ENCODE data around the gene TXNRD3. TPM values are rescaled to one million over a fixed set of nuclear protein-coding genes. Genes with fewer than 3 reads are reported as not detected.

TXNRD3 gene
- total and polyA plus RNA-seq, 10 donors: 3.7 to 12.9 (median 6.5) TPM

DNA sequence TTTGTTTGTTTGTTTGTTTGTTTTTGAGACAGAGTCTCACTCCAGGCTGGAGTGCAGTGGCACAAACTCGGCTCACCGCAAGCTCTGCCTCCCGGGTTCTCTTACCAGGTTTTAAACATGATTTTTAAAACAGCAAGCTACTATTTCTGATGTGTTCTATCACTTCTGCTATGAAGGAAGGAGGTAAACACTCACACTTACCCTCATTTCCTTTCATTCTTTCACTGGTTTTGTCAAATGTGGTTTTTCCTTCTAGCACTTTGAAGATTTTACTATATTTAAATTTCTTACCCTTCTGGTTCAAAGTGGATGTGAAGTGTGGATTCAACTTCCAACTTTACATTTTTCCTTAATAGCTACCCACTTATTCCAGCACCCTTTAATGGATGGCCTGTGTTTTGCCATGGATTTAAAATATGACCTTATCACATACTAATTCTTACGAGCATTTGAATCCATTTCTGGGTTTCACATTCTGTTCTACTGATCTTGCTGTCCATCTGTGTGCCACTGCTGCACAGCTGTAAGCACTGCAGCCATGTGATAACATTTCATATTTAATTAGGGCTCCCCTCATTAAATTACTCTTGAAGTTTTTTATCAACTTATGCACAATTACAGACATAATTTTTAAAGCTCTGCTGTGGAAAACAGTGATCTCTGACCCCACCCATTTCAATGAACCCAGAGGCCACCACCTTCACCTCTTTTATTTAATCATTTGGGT lies 42.3 kb downstream of the TXNRD3 start:
- H3K4me1 ChIP-seq: peaks cover 0 to 12% (median 0%) of the 10 kb centered on the region in 6 donors
- no peak for TF ChIP-seq POLR2A (IDR thresholded peaks at IDR 0.05)
- TF ChIP-seq POLR2AphosphoS5 (IDR thresholded peaks at IDR 0.05): no peak
- TF ChIP-seq, protein P1, sequence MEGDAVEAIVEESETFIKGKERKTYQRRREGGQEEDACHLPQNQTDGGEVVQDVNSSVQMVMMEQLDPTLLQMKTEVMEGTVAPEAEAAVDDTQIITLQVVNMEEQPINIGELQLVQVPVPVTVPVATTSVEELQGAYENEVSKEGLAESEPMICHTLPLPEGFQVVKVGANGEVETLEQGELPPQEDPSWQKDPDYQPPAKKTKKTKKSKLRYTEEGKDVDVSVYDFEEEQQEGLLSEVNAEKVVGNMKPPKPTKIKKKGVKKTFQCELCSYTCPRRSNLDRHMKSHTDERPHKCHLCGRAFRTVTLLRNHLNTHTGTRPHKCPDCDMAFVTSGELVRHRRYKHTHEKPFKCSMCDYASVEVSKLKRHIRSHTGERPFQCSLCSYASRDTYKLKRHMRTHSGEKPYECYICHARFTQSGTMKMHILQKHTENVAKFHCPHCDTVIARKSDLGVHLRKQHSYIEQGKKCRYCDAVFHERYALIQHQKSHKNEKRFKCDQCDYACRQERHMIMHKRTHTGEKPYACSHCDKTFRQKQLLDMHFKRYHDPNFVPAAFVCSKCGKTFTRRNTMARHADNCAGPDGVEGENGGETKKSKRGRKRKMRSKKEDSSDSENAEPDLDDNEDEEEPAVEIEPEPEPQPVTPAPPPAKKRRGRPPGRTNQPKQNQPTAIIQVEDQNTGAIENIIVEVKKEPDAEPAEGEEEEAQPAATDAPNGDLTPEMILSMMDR (IDR thresholded peaks at IDR 0.05 in 8 of 11, conservative IDR thresholded peaks at IDR 0.05 in 3 of 11): no peak
- H3K27me3 ChIP-seq (replicated peaks in 1 of 7): no peaks in the 10 kb centered on the region
- no peak for DNase-seq
- H3K9me3 ChIP-seq: no peaks in the 10 kb centered on the region
- intact Hi-C loops (cut with DNase I; ENCODE audit: low total_unique reads): no loop called here
- WGBS, 5 donors: 65 to 75% (median 66%) methylated on average over 4 of the region's 4 CpGs
- no peak overlapping the region for H3K27ac ChIP-seq
- no peak overlapping the region for H3K4me3 ChIP-seq
- H3K36me3 ChIP-seq: peaks cover 0 to 54% (median 14%) of the 10 kb centered on the region in 6 donors

DNA sequence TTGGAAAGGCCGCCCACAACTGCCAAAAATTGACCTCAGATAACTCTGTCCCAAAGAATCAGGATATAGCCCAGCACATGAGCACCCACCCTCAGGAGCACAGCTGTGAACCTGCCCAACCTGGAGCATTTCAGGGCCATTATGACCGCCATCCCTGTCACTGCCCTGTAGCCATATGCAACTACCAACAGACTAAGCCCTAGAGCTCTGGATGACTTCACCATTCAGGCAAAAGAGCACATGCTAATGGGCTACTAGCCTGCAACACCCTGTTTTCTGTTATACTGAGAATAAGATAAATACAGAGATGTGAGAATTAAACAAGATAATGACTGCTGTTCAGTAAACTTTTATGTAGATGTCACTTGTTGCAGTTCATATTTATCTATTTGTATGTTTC lies 45.0 kb downstream of the TXNRD3 start:
- no peak overlapping the region for H3K27ac ChIP-seq
- intact Hi-C loops (cut with DNase I; ENCODE audit: low total_unique reads): no loop called here
- H3K4me3 ChIP-seq: no peak overlapping the region
- no peaks in the 10 kb centered on the region for H3K9me3 ChIP-seq
- peaks cover 0 to 12% (median 0%) of the 10 kb centered on the region in 6 donors for H3K4me1 ChIP-seq
- TF ChIP-seq, protein P1 (IDR thresholded peaks at IDR 0.05 in 8 of 11, conservative IDR thresholded peaks at IDR 0.05 in 3 of 11): no peak
- TF ChIP-seq POLR2AphosphoS5 (IDR thresholded peaks at IDR 0.05) (no peak), POLR2A (IDR thresholded peaks at IDR 0.05) (no peak)
- H3K36me3 ChIP-seq: peaks cover 0 to 63% (median 23%) of the 10 kb centered on the region in 6 donors
- no peaks in the 10 kb centered on the region for H3K27me3 ChIP-seq (replicated peaks in 1 of 7)
- 91 to 100% (median 94%) methylated on average over 2 of the region's 2 CpGs for WGBS, 5 donors
- no peak for DNase-seq

DNA sequence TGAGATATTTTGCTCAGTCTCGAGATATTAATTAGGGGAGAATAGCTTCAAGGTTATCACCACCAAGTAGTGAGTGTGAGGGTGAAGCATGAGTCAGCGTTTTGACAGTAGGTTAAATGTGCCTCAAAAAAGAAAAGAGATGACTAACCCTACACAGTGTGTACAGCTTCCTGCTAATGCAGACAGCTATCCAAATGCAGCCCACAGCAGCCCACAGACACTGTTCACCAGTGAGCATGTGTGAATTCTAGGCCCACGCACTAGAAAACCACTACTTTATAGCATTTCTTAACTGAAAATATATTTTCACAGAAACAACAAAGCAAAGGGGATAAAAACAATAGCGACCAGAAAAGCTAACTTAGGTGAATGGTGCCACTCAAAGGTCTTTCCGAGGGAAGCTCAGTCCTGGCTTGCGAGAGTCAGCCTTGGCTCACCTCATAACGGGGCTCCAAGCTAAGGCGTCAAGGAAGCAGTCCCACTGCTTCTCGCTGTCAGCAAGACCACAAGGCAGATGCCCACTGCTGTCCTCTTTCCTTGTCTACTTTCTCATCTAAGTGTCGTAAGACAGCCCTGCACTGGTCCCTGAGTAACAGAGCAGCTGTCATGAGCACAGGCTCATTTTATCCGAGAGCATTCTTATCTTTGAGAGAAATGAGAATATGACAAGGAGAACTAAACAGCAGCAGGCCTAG lies 47.6 kb downstream of the TXNRD3 start:
- intact Hi-C loops (cut with DNase I; ENCODE audit: low total_unique reads): no loop called here
- Histone ChIP-seq H3K4me3 (no peak overlapping the region), H3K27ac (peak overlapping the region in 1 of 8 donors; percentile 57), H3K9me3 (no peaks in the 10 kb centered on the region), H3K27me3 (replicated peaks in 1 of 7) (no peaks in the 10 kb centered on the region), H3K4me1 (peaks cover 0 to 5% (median 0%) of the 10 kb centered on the region in 6 donors), H3K36me3 (peaks cover 0 to 67% (median 23%) of the 10 kb centered on the region in 6 donors)
- 67 to 71% (median 70%) methylated on average over 11 of the region's 11 CpGs for WGBS, 5 donors
- DNase-seq: no peak
- TF ChIP-seq POLR2A (IDR thresholded peaks at IDR 0.05): no peak
- TF ChIP-seq, protein P1 (IDR thresholded peaks at IDR 0.05 in 8 of 11, conservative IDR thresholded peaks at IDR 0.05 in 3 of 11): no peak
- TF ChIP-seq POLR2AphosphoS5 (IDR thresholded peaks at IDR 0.05): no peak

DNA sequence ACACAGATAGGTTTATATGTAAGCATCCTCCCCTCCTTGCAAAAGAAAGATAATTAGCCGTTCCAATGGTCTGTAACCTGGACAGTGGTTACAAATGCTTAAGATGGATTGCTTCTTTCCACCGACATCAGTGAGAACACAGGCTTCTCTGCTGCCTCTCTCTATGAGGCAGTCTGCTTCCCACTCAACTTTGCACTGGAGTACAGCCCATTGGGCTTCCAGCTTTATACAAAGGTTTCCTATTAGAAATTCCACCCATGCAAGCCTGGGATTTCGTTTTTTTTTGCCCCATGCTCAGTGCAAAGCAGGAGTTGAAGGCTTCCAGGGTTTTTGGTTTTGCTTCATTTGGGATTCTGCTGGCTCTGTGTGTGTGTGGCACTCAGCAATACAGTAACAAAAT lies 48.9 kb downstream of the TXNRD3 start:
- TF ChIP-seq, protein P1 (IDR thresholded peaks at IDR 0.05 in 8 of 11, conservative IDR thresholded peaks at IDR 0.05 in 3 of 11): no peak
- TF ChIP-seq POLR2AphosphoS5 (IDR thresholded peaks at IDR 0.05): no peak
- no peak for TF ChIP-seq POLR2A (IDR thresholded peaks at IDR 0.05)

More for the DNA sequence above, 48.9 kb downstream of the TXNRD3 start:
- Histone ChIP-seq H3K36me3 (peaks cover 0 to 61% (median 23%) of the 10 kb centered on the region in 6 donors), H3K27ac (no peak overlapping the region), H3K27me3 (replicated peaks in 1 of 7) (no peaks in the 10 kb centered on the region), H3K9me3 (no peaks in the 10 kb centered on the region), H3K4me1 (no peaks in the 10 kb centered on the region), H3K4me3 (no peak overlapping the region)
- intact Hi-C loops (cut with DNase I; ENCODE audit: low total_unique reads): no loop called here
- WGBS, 5 donors: 76 to 91% (median 80%) methylated on average over 3 of the region's 3 CpGs
- no peak for DNase-seq

All from spleen (tissue), 11 donors.